Upper lobe of right lung (tissue), 1 donor: ENCODE results near the gene NDUFV1. TPM values are rescaled to one million over a fixed set of nuclear protein-coding genes. Genes with fewer than 3 reads are reported as not detected.
"Not testable (repeated sequence)": the region's sequence is repeated elsewhere in the genome, so short reads cannot be mapped to it uniquely, and the experiment has no call there.

Experiments
- ATAC-seq: fragments of 200-7000 bp; cut with Tn5 transposase; one replicate; pipeline ENCODE4 v1.9.1; 2020; ENCODE audit warnings: mild to moderate bottlenecking, moderate library complexity
- DNase-seq: peaks from one replicate; pipeline ENCODE4 v3.0.0-alpha.2; 2020
- H3K27ac ChIP-seq: fragments of 200-600 bp; one replicate; pipeline ENCODE4 v1.8.0; 2022
- H3K27me3 ChIP-seq: fragments of 200-600 bp; one replicate; pipeline ENCODE4 v1.8.0; 2022; ENCODE audit warnings: mild to moderate bottlenecking
- H3K36me3 ChIP-seq: fragments of 200-600 bp; one replicate; pipeline ENCODE4 v1.8.0; 2022
- H3K4me1 ChIP-seq: fragments of 200-600 bp; one replicate; pipeline ENCODE4 v1.8.0; 2022
- H3K4me3 ChIP-seq: fragments of 200-600 bp; one replicate; pipeline ENCODE4 v1.8.0; 2022; ENCODE audit warnings: mild to moderate bottlenecking
- H3K9me3 ChIP-seq: fragments of 200-600 bp; one replicate; pipeline ENCODE4 v1.8.0; 2022
- intact Hi-C: fragments of 100-400 bp; cut with DNase I; formaldehyde crosslinking; loops from one replicate; pipeline ENCODE4 v1.11.0; 2022
- total RNA-seq: library from RNA; stranded (reverse); fragmentation: NEBNext Ultra II Directional; extraction: Animal tissue kit (Norgen Biotek cat#: 25700); gene quantifications from one replicate; pipeline ENCODE4 v1.2.1, GENCODE V29; 2021
- TF ChIP-seq, protein P1 (sequence below): fragments of 200-600 bp; IDR thresholded peaks from one replicate; pipeline ENCODE4 v1.8.0; 2022; ENCODE audit warnings: antibody characterized with exemption
- donor health status: DM: no; HTN: yes; CAD: no; lungs with severe emphysema.

The NDUFV1 gene
- total RNA-seq, 1 donor from 2014 or later: 141 TPM

DNA sequence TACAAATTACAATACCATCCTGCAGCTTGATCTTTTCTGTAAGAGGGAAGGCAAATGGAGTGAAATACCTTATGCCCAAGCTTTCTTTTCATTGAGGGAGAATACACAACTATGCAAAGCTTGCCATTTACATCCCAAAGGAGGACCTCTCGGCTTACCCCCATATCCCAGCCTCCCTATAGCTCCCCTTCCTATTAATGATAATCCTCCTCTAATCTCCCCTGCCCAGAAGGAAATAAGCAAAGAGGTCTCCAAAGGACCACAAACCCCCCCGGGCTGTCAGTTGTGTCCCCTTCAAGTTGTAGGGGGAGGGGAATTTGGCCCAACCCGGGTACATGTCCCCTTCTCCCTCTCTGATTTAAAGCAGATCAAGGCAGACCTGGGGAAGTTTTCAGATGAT, 15.2 kb downstream of the NDUFV1 start:
- H3K27me3 ChIP-seq, H3K4me3 ChIP-seq, DNase-seq, H3K4me1 ChIP-seq, H3K9me3 ChIP-seq, H3K36me3 ChIP-seq, H3K27ac ChIP-seq, intact Hi-C loops, ATAC-seq: not testable (repeated sequence)

DNA sequence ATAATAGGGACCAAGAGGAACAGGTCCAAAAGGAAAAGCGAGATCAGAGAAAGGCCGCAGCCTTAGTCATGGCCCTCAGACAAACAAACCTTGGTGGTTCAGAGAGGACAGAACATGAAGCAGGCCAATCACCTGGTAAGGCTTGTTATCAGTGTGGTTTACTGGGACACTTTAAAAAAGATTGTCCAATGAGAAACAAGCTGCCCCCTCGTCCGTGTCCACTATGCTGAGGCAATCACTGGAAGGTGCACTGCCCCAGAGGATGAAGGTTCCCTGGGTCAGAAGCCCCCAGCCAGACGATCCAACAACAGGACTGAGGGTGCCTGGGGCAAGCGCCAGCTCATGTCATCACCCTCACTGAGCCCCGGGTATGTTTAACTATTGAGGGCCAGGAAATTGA, 16.2 kb downstream of the NDUFV1 start:
- H3K4me3 ChIP-seq, H3K27ac ChIP-seq, DNase-seq, H3K4me1 ChIP-seq, H3K27me3 ChIP-seq, intact Hi-C loops, ATAC-seq, H3K9me3 ChIP-seq, H3K36me3 ChIP-seq: not testable (repeated sequence)

DNA sequence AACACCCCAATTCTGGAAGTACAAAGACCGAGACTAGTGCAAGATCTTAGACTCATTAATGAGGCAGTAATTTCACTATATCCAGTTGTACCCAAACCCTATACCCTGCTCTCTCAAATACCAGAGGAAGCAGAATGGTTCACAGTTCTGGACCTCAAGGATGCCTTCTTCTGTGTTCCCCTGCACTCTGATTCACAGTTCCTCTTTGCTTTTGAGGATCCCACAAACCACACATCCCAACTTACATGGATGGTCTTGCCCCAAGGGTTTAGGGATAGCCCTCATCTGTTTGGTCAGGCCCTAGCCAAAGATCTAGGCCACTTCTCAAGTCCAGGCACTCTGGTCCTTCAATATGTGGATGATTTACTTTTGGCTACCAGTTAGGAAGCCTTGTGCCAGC, 17.1 kb downstream of the NDUFV1 start:
- H3K4me3 ChIP-seq, H3K36me3 ChIP-seq, H3K9me3 ChIP-seq, DNase-seq, H3K27me3 ChIP-seq, H3K27ac ChIP-seq, intact Hi-C loops, ATAC-seq, H3K4me1 ChIP-seq: not testable (repeated sequence)

DNA sequence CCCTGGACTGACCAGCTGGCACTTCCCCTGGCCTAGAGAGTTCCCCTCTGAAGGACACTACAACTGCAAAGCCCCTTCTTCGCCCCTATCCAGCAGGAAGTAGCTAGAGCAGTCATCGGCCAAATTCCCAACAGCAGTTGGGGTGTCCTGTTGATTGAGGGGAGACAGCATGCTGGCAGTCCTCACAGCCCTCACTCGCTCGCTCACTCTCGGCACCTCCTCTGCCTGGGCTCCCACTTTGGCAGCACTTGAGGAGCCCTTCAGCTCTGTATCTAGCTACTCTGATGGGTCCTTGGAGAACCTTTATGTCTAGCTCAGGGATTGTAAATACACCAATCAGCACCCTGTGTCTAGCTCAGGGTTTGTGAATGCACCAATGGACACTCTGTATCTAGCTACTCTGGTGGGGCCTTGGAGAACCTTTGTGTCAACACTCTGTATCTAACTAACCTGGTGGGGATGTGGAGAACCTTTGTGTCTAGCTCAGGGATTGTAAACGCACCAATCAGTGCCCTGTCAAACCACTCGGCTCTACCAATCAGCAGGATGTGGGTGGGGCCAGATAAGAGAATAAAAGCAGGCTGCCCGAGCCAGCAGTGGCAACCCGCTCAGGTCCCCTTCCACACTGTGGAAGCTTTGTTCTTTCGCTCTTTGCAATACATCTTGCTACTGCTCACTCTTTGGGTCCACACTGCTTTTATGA, 19.5 kb downstream of the NDUFV1 start:
- H3K9me3 ChIP-seq, H3K27ac ChIP-seq, ATAC-seq, H3K4me3 ChIP-seq, H3K36me3 ChIP-seq, H3K27me3 ChIP-seq, H3K4me1 ChIP-seq, intact Hi-C loops, DNase-seq: not testable (repeated sequence)

DNA sequence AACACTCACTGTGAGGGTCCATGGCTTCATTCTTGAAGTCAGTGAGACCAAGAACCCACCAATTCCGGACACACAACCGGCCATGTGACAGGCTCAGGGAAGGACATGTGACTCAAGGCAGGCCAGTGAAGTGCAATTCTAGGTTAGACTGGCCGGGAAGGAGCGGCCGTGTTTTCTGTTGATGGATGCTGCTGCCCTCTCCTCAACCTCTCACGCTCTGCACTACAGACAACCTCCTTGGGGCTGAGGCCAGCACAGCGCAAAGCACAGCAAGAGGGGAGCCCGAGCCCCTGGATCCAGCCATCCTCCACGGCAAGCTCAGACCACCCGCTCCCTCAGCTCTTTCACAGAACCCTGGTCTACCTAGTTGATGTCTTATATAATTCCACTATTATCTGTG, 20.2 kb downstream of the NDUFV1 start:
- H3K4me3 ChIP-seq: no peak overlapping the region
- DNase-seq (no peak), ATAC-seq (no peak)
- no peaks in the 10 kb centered on the region for H3K36me3 ChIP-seq
- TF ChIP-seq, protein P1, sequence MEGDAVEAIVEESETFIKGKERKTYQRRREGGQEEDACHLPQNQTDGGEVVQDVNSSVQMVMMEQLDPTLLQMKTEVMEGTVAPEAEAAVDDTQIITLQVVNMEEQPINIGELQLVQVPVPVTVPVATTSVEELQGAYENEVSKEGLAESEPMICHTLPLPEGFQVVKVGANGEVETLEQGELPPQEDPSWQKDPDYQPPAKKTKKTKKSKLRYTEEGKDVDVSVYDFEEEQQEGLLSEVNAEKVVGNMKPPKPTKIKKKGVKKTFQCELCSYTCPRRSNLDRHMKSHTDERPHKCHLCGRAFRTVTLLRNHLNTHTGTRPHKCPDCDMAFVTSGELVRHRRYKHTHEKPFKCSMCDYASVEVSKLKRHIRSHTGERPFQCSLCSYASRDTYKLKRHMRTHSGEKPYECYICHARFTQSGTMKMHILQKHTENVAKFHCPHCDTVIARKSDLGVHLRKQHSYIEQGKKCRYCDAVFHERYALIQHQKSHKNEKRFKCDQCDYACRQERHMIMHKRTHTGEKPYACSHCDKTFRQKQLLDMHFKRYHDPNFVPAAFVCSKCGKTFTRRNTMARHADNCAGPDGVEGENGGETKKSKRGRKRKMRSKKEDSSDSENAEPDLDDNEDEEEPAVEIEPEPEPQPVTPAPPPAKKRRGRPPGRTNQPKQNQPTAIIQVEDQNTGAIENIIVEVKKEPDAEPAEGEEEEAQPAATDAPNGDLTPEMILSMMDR: no peak
- H3K4me1 ChIP-seq: peaks cover 6% of the 10 kb centered on the region
- no peak overlapping the region for H3K27ac ChIP-seq
- no peaks in the 10 kb centered on the region for H3K9me3 ChIP-seq
- intact Hi-C loops: no loop called here
- H3K27me3 ChIP-seq: no peaks in the 10 kb centered on the region

DNA sequence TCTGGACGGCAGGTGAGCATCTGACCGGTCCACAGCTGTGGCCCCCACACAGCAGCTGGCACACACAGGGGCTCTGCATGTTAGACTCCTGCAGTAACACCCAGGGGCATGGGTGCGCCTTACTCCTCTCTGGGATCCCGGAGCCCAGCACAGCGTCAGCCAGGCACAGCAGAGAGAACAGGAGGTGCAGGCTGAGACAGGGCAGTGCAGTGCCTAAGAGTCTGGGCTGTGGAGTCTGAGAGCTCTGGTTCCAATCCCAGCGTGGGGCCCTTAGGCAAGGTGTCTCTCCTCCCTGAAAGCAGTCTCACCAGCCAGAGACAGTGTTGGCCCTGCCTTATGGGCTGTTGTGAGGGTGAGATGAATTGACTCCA, 20.7 kb downstream of the NDUFV1 start:
- Histone ChIP-seq H3K36me3 (no peaks in the 10 kb centered on the region), H3K4me1 (peaks cover 6% of the 10 kb centered on the region), H3K4me3 (no peak overlapping the region), H3K27me3 (no peaks in the 10 kb centered on the region), H3K9me3 (no peaks in the 10 kb centered on the region), H3K27ac (no peak overlapping the region)
- intact Hi-C loops: no loop called here
- peak; percentile 41 for DNase-seq
- TF ChIP-seq, protein P1: no peak
- ATAC-seq: no peak

DNA sequence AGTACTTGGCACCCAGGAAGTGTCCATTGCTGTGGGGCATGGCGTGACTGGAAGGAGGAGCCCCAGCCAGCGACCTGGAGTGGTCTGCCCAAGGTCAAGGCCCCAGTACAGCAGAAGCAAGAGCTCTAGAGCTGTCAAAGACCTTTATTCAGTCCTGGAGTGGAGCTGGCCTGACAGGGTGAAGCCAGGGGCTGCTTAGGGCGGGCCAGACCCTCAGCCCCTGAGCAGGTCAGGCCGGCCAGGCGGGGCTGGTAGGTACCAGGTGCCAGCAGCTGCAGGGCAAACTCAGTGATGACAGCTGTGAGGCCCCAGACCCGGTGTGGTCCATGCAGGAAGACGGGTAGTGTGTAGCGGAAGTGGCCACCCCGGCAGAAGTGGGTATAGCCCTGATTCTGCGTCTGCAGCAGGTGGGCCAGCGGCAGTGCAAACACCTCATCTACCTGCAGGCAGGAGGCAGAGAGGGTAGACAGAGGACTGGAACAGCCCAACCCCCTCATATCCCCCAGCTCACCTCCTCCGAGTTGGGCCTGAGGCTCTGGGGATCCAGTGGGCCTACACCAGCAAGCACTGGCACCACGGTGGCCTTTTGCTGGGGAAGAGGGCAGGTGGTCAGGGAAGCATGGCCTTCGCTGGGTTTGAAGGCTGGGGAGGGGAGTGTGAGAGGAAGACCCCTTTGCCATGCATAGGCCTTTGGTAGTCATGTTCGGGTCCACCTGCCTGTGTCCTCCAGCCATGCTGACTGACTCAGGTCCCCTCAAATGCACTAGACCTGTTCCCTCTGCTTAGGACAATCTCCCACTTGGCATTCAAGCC, 21.3 kb downstream of the NDUFV1 start:
- Histone ChIP-seq H3K9me3 (no peaks in the 10 kb centered on the region), H3K36me3 (no peaks in the 10 kb centered on the region), H3K4me1 (peaks cover 6% of the 10 kb centered on the region), H3K27me3 (no peaks in the 10 kb centered on the region), H3K4me3 (no peak overlapping the region), H3K27ac (no peak overlapping the region)
- DNase-seq: peak; percentile 59
- intact Hi-C loops: no loop called here
- no peak for ATAC-seq
- TF ChIP-seq, protein P1: no peak
